Measurements from ENCODE around the gene TMEM72. TPM values are rescaled to one million over a fixed set of nuclear protein-coding genes. Genes with fewer than 3 reads are reported as not detected.

Gene TMEM72
- total RNA-seq, 1 donor from 2014 or later = not detected

Other genes with a start within 250 kb of the TMEM72 start
- gene RASSF4, start 48.5 kb downstream of the TMEM72 start, total RNA-seq = 0.23 and 0.30 TPM in 2 replicates
- 1.7 TPM in 2 replicates for gene DEPP1, start 67.5 kb downstream of the TMEM72 start, total RNA-seq
- gene ZNF22, start 89.6 kb downstream of the TMEM72 start, total RNA-seq = 32.4 and 34.8 TPM in 2 replicates